ENCODE measurements around the gene CDC16. TPM values are rescaled to one million over a fixed set of nuclear protein-coding genes. Genes with fewer than 3 reads are reported as not detected.

CDC16 gene
- total RNA-seq, 1 donor from 2014 or later = 51.8 TPM

DNA sequence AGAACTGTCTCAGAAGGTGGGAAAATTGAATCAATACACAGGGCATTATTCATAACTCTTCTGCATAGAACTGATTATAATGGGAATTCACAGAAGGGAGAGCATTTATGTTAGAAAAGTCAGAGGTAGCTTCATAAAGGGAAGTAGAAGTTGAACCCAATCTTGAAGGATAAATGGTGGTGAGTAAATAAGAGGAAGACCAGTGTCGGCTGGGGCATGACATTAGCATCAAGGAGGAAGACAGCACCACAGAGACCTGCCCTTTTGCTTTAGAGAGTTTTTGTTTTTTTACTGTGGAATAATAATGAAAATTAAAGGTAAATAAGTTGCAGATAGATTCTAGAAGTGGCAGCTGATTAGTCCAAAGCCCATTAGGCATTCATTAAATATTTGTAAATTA lies 21.9 kb downstream of the CDC16 start:
- no peak for DNase-seq (ENCODE audit: low read depth)
- Histone ChIP-seq H3K36me3 (ENCODE audit: control insufficient read depth, insufficient read depth, low read length) (peaks cover 3% of the 10 kb centered on the region), H3K27me3 (ENCODE audit: control insufficient read depth, insufficient read depth, low read length) (no peaks in the 10 kb centered on the region), H3K4me3 (ENCODE audit: low read depth, low read length) (no peak overlapping the region)
- TF ChIP-seq, protein P1, sequence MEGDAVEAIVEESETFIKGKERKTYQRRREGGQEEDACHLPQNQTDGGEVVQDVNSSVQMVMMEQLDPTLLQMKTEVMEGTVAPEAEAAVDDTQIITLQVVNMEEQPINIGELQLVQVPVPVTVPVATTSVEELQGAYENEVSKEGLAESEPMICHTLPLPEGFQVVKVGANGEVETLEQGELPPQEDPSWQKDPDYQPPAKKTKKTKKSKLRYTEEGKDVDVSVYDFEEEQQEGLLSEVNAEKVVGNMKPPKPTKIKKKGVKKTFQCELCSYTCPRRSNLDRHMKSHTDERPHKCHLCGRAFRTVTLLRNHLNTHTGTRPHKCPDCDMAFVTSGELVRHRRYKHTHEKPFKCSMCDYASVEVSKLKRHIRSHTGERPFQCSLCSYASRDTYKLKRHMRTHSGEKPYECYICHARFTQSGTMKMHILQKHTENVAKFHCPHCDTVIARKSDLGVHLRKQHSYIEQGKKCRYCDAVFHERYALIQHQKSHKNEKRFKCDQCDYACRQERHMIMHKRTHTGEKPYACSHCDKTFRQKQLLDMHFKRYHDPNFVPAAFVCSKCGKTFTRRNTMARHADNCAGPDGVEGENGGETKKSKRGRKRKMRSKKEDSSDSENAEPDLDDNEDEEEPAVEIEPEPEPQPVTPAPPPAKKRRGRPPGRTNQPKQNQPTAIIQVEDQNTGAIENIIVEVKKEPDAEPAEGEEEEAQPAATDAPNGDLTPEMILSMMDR (IDR thresholded peaks at IDR 0.05; ENCODE audit: insufficient read depth, low read length, poor library complexity, severe bottlenecking) = no peak

DNA sequence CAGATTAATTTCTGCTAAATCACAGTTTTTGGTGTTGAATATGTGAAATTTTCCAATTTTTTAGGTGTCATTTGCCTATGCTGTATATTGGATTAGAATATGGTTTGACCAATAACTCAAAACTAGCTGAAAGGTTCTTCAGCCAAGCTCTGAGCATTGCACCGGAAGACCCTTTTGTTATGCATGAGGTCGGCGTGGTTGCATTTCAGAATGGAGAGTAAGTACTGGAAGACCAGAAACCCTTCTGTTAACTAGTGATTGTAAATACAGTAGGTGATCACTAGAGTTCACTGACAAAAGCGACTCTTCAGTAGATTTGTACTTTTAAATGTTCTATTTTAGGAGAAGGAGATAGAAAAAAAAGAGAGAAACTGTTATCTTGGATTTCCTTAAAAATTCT lies 22.3 kb downstream of the CDC16 start:
- Histone ChIP-seq H3K4me3 (ENCODE audit: low read depth, low read length) (no peak overlapping the region), H3K27me3 (ENCODE audit: control insufficient read depth, insufficient read depth, low read length) (no peaks in the 10 kb centered on the region), H3K36me3 (ENCODE audit: control insufficient read depth, insufficient read depth, low read length) (peaks cover 3% of the 10 kb centered on the region)
- DNase-seq (ENCODE audit: low read depth) = no peak
- TF ChIP-seq, protein P1 (IDR thresholded peaks at IDR 0.05; ENCODE audit: insufficient read depth, low read length, poor library complexity, severe bottlenecking) = no peak

DNA sequence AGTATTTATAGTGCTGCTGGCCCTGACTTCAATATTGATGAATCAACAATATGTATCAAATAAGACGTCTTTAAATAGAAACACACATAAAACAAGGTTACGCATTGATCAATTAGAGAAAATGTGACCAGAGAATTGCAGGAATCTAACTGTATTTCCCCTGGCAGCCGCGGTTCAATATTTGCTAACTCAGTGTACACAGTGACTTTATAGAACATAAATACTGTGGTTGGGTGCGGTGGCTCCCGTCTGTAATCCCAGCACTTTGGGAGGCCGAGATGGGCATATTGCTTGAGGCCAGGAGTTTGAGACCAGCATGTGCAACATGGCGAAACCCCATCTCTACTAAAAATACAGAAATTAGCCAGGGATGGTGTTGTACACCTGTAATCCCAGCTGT lies 23.9 kb downstream of the CDC16 start:
- TF ChIP-seq, protein P1 (IDR thresholded peaks at IDR 0.05; ENCODE audit: insufficient read depth, low read length, poor library complexity, severe bottlenecking) = no peak
- no peak for DNase-seq (ENCODE audit: low read depth)
- H3K27me3 ChIP-seq (ENCODE audit: control insufficient read depth, insufficient read depth, low read length) = no peaks in the 10 kb centered on the region
- peaks cover 5% of the 10 kb centered on the region for H3K36me3 ChIP-seq (ENCODE audit: control insufficient read depth, insufficient read depth, low read length)
- no peak overlapping the region for H3K4me3 ChIP-seq (ENCODE audit: low read depth, low read length)

DNA sequence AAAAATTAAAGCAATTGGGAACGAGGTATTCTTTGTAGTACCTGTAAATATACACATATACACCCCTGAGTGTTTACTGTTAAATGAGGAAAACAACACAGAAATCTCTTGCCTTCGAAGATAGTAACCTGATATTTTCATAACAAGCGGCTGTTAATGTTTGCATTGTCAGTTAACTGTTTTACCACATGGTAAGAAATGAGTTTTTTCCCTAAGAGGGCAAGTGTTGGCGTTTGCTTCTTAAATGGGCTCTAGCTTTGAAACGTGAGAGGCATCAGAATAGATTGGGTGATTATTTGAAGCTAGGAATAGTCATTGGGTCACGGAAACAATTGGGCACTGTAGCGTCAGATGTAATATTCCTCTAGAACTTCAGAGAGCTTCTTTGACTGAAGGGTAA lies 24.7 kb downstream of the CDC16 start:
- no peak for DNase-seq (ENCODE audit: low read depth)
- no peaks in the 10 kb centered on the region for H3K27me3 ChIP-seq (ENCODE audit: control insufficient read depth, insufficient read depth, low read length)
- peaks cover 5% of the 10 kb centered on the region for H3K36me3 ChIP-seq (ENCODE audit: control insufficient read depth, insufficient read depth, low read length)
- TF ChIP-seq, protein P1 (IDR thresholded peaks at IDR 0.05; ENCODE audit: insufficient read depth, low read length, poor library complexity, severe bottlenecking) = no peak
- no peak overlapping the region for H3K4me3 ChIP-seq (ENCODE audit: low read depth, low read length)

DNA sequence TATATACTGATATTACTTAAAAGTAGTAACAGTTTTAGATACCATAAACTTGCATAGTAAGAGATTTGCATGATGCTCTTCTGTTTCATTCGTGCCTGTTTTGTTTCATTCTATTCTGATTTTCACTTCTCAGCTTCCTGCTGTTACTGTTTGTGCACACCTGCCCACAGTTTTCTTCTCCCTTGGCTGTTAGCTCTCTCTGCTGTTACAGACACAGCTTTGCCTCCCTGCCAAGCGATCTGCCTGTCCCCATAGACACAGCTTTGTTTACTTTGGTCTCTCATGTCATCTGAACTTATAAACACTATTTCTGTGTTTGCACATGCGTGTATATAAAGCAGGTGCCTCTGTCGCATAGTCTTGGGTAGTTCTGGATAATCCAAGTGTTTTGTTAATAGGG lies 25.3 kb downstream of the CDC16 start:
- H3K4me3 ChIP-seq (ENCODE audit: low read depth, low read length) = no peak overlapping the region
- no peaks in the 10 kb centered on the region for H3K27me3 ChIP-seq (ENCODE audit: control insufficient read depth, insufficient read depth, low read length)
- peaks cover 5% of the 10 kb centered on the region for H3K36me3 ChIP-seq (ENCODE audit: control insufficient read depth, insufficient read depth, low read length)
- DNase-seq (ENCODE audit: low read depth) = no peak
- TF ChIP-seq, protein P1 (IDR thresholded peaks at IDR 0.05; ENCODE audit: insufficient read depth, low read length, poor library complexity, severe bottlenecking) = no peak

DNA sequence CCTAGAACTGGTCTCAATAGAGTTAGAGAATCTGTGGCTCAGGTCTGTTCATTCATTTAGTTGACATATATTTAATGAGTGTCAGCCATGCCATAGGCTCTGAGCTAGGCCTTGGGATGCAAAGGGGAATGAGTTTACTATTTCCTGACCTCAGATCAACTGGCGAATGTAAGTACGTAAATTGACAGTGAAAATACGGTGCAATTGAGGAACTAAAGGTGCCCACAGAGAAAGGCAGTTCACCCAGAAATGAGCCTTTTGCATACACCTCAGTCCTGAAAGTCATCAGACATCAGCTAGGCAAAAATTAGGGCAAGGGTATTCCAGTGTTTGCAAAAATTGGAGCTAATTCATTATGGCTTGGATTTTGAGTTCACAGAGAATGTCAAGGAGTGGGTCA lies 26.1 kb downstream of the CDC16 start:
- no peak overlapping the region for H3K4me3 ChIP-seq (ENCODE audit: low read depth, low read length)
- TF ChIP-seq, protein P1 (IDR thresholded peaks at IDR 0.05; ENCODE audit: insufficient read depth, low read length, poor library complexity, severe bottlenecking) = no peak
- DNase-seq (ENCODE audit: low read depth) = no peak
- H3K27me3 ChIP-seq (ENCODE audit: control insufficient read depth, insufficient read depth, low read length) = no peaks in the 10 kb centered on the region
- H3K36me3 ChIP-seq (ENCODE audit: control insufficient read depth, insufficient read depth, low read length) = peaks cover 5% of the 10 kb centered on the region

All from kidney epithelial cell (primary cell).